Middle frontal gyrus (tissue), 1 donor: ENCODE data around the gene TANGO6.

Experiments
- DNase-seq: peaks from one replicate; pipeline ENCODE4 v3.0.0-alpha.2; 2015; ENCODE audit warnings: low spot score; ENCODE audit errors: extremely low spot score

TANGO6 gene

DNA sequence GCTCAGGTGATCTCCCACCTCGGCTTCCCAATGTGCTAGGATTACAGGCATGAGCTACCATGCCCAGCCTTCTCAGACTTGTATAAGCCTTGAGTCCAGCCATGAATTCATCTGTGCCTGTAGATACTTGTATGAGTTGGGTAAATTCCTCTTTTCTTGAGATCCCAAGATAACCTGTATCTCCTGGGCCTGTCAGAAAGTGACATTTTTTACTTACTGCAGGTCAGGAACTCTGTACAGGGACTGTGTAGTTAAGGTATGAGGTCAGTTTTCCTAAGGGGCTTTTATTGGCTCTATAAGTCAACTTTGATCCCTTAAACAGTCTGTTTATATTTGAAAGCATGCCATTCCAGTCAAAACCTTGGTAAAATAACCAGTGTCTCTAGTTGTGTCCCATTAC is 155.8 kb downstream of the TANGO6 start:
- no peak for DNase-seq

DNA sequence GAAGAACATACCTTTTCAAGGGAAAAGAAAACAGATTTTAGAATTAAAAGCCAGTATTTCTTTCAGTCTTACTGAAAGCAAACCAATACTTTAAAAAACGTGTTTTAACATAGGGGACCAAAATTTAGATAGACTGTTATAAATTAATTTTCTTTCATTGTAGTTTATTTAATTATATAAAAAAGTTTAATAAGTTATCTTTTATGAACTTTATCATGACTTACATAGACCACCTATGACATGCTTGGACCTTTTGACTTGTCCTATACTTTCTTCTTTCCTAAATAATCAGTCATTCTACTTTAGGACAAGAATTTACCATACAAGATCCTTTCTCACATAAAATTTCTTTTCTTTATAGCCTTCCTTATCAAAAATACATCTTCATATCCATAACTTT is 160.2 kb downstream of the TANGO6 start:
- DNase-seq, result no peak

DNA sequence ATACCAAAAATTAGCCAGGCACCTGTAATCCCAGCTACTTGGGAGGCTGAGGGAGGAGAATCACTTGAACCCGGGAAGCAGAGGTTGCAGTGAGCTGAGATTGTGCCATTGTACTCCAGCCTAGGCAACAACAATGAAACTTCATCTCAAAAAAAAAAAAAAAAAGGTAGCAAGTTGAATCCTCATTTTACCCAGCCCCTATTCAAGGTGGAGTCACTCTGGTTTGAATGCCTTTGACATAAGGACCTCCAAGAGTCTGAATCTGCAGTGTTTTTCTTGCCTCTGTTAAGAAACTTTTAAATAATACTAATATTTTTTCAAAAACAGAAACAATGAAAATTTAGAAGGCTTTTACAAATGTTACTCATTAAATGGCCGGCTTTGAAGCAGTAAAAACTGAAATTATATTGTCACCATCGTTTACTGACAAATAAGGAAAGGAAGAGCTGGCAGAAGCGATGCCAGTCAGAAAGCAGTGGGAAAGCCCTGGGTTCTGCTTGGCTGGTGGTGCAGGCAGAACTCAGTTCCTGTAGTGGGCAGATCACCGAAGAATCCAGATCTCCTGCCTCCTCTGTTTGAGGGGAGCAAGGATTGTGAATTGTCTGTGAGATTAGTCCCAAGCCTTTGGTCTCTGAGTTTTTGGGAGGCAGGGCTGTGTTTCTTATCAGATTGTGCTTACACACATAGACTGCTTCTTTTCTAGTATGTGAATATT is 162.5 kb downstream of the TANGO6 start:
- DNase-seq, result no peak

DNA sequence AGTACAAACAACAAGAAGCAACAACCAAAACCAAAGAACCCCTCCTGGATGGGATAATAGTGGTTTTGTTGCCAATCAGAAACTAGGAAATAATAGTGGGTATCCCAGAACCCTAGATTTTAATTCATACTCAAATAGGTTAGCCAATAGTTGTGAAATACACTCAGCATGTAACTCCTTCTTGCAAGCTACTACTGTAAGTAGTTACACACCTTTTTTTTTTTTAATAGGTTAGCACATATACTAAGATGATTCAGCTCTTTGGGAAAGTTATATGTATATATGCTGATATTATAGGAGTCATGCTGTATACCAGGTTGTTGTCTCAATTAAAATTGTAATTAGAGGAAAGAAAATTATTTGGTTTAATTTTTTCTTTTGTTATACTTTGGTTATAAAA is 169.6 kb downstream of the TANGO6 start:
- no peak for DNase-seq

DNA sequence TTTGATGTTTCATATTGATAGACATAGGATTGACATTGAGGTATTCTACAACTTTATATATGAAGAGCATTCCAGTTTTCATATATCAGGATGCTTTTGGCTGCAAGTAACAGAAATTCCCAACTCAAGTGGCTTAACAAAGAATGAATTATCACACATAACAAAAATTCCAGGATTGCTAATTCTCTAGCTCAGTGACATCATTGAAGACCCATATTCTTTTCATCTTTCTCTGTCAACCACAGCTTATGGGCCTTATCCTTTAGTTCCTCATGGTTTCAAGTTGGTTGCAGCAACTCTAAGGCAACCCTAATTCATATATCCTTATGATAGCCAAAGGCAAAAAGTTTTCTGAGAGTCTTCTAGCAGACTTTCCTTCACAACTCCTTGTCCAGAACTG is 170.7 kb downstream of the TANGO6 start:
- no peak for DNase-seq

DNA sequence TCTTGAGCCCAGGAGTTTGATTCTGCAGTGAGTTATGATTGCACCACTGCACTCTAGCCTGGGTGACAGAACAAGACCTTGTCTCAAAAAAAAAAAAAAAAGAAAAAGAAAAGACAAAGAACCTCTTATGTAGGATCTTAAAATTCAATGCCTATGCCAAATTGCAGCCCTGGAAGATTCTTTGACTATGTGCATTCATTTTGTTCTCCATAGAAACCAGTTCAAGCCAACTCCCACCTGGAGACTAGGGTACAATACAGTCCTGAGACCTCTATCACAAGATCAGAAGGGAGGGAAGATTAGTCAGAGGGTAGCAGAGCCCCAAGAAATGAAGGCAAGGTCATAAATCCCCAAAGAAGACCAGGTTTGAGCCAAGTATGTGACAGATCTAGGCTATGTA is 171.5 kb downstream of the TANGO6 start:
- no peak for DNase-seq

DNA sequence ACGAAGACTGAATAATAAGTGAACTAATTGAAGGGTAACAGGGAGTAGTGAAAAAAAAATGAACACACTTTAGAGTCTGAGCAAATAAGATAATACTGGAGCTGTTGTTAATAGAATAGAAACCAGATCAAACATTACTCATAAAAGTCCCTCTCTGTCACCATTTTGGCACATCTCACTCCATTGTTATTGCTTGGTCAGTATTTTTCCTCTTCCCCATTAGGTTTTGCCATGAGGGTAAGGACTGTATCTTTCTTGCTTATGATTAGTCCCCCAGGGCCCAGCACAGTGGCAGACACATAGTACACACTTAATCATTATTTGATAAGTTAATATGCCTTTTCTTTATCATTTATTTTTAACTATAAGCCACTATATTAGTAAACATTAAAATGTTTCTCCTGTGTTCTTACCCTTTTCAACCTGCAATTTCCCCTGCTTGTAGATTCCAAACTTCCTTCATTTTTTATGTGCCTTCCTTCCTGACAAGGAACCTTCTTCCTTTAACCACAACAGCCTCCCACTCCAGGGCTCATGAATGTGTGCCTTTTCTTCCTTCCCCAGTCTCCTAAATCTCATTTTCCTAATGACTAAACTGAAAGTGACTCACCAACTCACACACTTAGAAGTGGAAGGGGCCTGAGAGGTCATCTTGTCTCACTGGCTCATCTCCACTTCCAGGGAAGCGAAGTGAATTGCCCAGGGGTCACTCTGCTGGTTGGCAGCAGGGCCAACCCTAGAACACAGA is 173.9 kb downstream of the TANGO6 start:
- DNase-seq, result no peak

DNA sequence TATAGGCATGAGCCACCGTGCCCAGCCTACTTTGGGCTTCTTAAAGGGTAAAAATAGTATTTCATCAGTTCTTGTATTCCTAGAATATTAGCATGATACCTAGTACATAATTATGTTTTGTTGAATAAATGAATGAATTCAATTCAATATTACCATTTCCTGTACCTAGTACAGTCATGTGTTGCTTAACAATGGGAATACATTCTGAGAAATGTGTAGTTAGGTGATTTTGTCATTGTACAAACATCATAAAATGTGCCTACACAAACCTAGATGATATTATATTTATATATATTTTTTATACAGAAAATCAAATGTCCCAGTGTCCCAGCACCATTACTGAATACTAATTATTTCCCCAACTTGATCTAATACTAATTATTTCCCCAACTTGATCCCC is 176.5 kb downstream of the TANGO6 start:
- no peak for DNase-seq

DNA sequence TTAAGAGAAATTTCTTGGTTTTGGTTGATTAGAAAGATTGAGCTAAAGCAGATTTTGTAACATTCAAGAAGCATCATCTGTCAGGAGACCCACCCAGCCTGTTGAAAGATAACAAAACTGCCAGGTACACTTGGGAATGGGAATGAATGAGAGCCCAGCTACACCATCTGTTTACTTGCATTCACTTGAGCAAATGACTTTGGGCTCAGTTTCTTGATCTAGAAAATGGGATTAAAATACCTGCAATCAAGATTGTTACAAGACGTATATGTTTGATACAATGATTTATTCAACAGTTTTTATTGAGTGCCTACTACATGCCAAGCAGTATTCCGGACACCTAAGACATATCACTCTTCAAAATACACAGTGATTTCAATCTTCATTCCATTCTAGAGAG is 185.8 kb downstream of the TANGO6 start:
- no peak for DNase-seq

DNA sequence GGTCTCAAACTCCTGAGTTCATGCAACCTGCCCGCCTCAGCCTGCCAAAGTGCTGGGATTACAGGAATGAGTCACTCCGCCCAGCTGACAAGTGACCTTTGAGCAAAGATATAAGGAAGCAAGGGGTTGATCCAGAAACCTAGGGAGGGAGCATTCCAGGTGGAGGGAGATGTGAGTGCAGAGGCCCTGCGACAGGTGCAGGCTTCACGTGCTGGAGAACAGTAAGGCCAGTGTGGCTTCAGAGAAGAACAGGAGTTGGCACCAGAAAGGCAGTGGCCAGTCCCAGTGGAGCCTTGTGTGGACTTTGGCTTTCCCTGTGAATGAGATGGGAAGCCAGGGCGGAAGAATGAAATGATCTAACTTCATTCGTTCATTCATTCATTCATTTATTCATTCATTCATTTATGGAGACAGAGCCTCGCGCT is 188.6 kb downstream of the TANGO6 start:
- no peak for DNase-seq

DNA sequence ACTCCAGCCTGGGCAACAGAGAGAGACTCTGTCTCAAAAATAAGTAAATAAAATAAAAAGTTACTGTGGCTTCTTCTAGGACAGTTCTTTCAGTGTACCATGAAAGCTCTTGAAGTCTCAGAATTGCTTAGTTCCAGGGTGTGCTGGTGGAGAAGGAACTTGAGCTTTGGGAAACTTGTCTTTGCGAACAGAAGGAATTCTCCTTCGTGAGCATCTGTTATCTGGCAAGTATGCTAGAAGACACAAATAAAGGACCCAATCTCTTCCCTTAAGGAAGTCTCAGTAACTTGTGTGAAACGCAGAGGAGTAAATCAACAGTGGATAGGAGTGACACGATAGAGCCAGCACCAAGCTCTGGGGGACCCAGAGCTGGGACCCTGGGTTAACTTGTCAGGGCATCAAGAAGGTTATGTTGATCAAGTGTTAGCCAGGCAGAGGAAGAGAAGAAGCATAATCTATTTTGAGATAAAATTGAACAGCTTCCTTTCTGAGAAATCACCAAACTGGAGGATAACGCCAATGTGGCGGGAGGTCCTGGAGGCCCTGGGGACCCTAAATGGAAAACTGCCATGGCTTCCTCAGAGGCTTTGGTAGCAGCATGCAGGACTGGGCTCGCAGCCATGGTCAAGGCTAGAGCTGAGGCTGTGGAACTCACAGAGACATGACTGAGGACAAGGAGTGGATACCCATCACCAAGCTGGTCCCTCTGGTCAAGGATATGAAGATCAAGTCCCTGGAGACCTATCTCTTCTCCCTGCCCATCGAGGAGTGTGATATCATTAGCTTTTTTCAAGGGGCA is 190.0 kb downstream of the TANGO6 start:
- no peak for DNase-seq

DNA sequence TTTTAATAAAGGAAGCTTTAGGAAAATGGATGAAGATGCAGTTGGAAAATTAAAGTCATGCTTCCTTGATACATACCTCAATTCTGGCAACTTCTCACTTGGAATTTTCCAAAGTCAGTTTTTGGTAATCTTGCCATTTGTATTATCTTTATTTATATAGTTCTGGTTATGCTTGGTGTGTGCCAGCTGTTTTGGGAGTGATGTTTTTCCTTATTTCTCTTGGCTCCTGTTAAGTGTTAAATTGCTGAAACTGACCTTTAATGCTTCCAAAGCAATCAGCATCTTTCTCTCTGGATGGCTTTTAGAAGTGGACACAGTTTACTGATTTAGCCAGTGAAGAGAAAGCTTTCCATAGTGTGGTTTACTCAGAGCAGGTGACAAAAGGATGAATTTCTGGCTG is 192.0 kb downstream of the TANGO6 start:
- DNase-seq, result no peak

DNA sequence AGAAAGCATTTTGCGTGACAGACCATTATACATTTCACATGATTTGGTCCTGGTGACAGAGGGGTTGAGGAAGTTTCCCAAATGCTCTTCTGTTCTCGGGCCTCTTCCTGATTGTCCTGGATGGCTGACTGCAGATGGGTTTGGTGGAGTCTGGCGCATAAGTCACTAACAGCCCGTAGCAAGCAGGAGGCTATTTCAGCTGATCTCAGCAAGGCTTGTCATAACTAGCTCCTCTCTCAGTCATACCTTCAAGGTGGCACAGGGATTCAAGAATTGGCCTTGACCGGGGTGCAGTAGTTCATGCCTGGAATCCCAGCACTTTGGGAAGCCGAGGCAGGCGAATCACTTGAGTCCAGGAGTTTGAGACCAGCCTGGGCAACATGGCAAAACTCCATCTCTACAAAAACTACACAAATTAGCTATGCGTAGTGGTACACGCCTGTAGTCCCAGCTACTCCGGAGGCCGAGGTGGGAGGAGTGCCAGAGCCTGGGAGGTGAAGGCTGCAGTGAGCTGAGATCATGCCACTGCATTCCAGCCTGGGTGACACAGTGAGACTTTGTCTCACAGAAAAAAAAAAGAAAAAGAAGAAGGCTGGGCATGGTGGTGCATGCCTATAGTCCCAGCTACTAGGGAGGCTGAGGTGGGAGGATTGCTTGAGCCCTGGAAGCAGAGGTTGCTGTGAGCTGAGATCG is 193.2 kb downstream of the TANGO6 start:
- no peak for DNase-seq

DNA sequence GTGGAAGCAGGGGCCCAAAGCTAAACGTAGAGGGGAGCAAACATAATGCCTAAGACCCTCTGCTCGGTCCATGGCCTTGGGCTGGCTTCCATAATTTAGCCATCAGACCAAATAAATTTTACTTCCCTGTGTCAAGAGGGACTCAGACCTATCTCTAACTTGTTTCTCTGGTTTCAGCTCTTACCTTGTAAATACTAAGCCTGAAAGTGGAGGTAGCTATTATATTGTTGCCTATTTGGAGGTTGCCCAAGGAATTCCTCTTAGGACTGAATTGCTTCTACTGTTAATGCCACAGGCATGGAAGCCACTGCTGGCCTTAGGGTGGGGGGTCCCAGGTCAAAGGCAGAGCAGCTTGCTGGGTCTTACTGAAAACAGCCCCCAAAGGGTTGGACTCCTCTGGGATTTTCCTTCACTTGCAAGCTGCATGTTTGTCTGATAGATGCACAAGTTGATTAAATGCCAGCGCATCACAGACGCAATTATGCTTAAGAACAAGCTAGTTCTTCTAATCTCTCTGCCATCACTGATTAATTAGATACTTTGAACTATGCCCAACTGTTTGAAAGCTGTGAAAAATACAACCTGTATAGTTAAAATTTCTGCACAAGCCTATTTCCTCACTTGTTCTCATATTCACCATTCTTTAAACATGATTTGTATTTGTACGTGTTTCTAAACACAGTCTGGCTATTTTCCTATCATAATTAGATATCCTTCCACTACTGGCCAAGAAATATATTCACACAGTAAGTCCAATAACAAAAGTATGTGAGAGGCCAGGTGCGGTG is 194.2 kb downstream of the TANGO6 start:
- no peak for DNase-seq

DNA sequence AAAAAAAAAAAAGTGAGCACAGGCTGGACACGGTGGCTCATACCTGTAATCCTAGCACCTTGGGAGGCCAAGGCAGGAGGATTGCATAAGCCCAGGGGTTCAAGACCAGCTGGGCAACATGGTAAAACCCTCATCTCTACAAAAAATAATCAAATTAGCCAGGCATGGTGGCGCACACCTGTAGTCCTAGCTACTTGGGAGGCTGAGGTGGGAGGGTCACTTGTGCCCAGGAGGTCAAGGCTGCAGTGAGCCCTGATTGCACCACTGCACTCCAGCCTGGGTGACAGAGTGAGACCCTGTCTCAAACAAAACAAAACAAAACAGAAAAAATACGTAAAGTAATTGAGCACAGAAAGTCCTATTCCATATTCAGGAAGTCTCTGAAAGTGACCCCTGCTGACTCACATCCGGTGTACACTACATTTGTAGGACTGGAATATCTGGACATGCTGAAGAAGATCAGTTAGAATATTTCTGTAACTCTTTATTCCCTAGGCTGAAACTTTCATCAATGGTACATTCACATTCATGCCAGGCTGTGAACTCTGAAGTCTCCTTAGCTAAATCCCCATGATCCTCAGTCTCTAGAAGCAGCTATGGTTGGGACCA is 196.1 kb downstream of the TANGO6 start:
- no peak for DNase-seq

DNA sequence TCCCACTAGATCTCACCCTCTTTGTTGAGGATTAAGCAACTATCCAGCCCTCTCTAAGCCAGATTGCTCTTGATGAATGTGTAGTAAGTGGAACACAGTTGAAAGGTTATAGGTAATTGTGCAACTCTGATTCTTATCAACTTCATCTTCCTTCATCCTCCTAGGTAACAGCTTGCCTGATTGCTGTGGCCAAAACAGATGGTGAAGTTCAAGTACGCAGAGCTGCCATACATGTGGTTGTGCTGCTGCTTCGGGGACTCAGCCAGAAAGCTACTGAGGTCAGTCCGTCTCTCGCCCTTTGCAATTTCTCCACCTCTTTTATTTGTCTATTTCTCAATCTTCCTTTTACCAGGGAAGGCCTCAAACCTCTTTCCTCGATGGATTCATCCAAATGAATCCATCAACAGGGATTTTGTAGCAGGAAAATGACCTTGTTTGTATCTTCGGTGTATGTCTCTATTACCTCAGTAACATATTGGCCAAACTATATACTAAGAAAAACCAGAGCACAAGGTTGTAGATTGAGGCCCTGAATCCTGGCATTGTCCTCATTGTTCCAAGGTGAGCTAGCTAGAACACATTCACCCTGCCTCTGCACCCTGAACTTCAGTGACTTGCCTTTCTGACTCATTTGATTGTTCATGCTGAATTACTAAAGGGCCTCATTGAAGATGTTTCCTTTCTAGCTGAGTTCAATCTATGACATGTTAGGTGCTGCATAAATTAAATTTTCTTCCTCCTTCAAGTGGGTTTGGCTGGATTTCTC is 197.0 kb downstream of the TANGO6 start:
- no peak for DNase-seq

DNA sequence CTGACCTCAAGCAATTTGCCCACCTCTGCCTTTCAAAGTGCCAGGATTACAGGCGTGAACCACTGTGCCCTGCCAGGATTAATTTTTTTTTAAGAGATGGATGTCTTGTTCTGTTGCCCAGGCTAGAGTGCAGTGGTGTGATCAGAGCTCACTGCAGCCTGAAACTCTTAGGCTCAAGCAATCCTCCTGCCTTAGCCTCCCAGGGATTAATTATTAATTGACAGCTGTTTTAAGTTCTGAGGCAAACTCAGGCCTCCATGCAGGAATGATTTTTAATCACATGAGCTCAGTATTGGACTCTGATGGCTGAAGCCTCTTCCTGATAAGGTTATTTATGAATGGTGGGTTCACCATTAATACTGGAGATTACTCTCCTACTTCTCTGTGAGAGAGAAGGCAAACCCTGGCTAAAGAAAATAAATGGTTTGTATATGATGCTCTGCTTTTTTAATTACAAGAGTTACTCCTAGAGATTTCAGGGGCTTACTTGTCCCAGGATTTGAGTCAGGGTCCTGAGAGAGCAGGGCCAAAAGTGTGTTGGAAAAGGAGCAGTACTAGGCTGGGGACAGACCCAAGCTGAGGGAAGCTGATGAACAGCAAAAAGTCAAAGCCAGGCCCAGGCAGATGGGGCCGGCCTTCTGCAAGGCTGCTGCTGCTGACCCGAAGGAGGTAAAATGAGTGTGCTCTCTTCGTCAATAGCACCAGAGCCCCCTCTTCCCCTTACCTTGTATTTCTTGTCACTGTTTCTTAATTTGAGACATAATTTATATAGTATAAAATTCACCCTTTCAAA is 205.2 kb downstream of the TANGO6 start:
- DNase-seq, result no peak

DNA sequence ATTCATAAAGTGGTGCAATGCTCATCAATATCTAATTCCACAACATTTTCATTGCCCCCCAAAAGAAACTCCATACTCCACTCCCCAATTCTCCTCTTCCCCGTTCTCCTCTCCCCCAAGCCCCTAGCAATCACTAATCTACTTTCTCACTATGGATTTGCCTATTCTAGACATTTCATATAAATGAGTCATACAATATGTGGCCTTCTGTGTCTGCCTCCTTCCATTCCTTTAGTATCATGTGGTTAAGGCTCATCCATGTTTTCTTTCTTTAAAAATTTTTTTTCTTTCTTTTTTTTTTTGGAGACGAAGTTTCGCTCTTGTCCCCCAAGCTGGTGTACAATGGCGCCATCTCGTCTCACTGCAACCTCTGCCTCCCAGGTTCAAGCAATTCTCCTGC is 205.8 kb downstream of the TANGO6 start:
- no peak for DNase-seq
